Mesothelial cell of epicardium (in vitro differentiated cells): ENCODE results near the gene TGFBR3. TPM values are rescaled to one million over a fixed set of nuclear protein-coding genes. Genes with fewer than 3 reads are reported as not detected.

Experiments used
- DNase-seq, 2 experiments: peaks; one replicate each; pipeline ENCODE4 v3.0.0; 2021; ENCODE audit warnings: low spot score in 2 of 2; ENCODE audit not compliant: unreplicated experiment in 2 of 2
- H3K27ac Mint-ChIP-seq: 2 replicates; pipeline ENCODE4 v1.8.0; 2021; ENCODE audit warnings: mixed read lengths
- H3K27me3 Mint-ChIP-seq: 2 replicates; pipeline ENCODE4 v1.8.0; 2021; ENCODE audit warnings: low read depth, mixed read lengths
- H3K36me3 Mint-ChIP-seq: 2 replicates; pipeline ENCODE4 v1.8.0; 2021; ENCODE audit warnings: mixed read lengths
- H3K4me1 Mint-ChIP-seq: 2 replicates; pipeline ENCODE4 v1.8.0; 2021; ENCODE audit warnings: mixed read lengths
- H3K4me3 Mint-ChIP-seq: 2 replicates; pipeline ENCODE4 v1.8.0; 2021; ENCODE audit warnings: mild to moderate bottlenecking, moderate library complexity, mixed read lengths
- H3K9me3 Mint-ChIP-seq: 2 replicates; pipeline ENCODE4 v1.8.0; 2021; ENCODE audit warnings: mixed read lengths
- CTCF ChIP-seq: fragments of 200-600 bp; sonication (generic); IDR thresholded peaks from one replicate; pipeline ENCODE4 v1.5.0; 2021; ENCODE audit warnings: antibody characterized with exemption; ENCODE audit not compliant: unreplicated experiment
- total RNA-seq: library from RNA; stranded (reverse); gene quantifications from 3 replicates; pipeline ENCODE4 v1.2.1, GENCODE V29; 2021

Gene TGFBR3
- total RNA-seq, 1 donor from 2014 or later: 20.7 TPM

GRCh38 chr1:91874167-91874566 lies 11.8 kb downstream of the TGFBR3 start:
- H3K27ac Mint-ChIP-seq: no peak overlapping the region
- TF ChIP-seq CTCF: no peak

GRCh38 chr1:91872559-91873081 lies 13.3 kb downstream of the TGFBR3 start:
- Mint-ChIP-seq H3K4me3 (no peak overlapping the region), H3K27ac (no peak overlapping the region), H3K9me3 (no peaks in the 10 kb centered on the region), H3K27me3 (peaks cover 36% of the 10 kb centered on the region), H3K4me1 (peaks cover 15% of the 10 kb centered on the region), H3K36me3 (no peaks in the 10 kb centered on the region)
- no peak for DNase-seq
- no peak for TF ChIP-seq CTCF

More at GRCh38 chr1:91874167-91874566, 11.8 kb downstream of the TGFBR3 start:
- Mint-ChIP-seq H3K27me3 (peaks cover 48% of the 10 kb centered on the region), H3K9me3 (no peaks in the 10 kb centered on the region), H3K4me3 (no peak overlapping the region), H3K4me1 (peaks cover 21% of the 10 kb centered on the region), H3K36me3 (no peaks in the 10 kb centered on the region)
- no peak for DNase-seq

- Mint-ChIP-seq H3K4me3 (no peak overlapping the region), H3K27me3 (peaks cover 30% of the 10 kb centered on the region), H3K9me3 (no peaks in the 10 kb centered on the region), H3K4me1 (peaks cover 15% of the 10 kb centered on the region), H3K36me3 (no peaks in the 10 kb centered on the region), H3K27ac (no peak overlapping the region)
- no peak for TF ChIP-seq CTCF
- no peak for DNase-seq
These were observed 14.0 kb downstream of the TGFBR3 start for GRCh38 chr1:91872000-91872399.

GRCh38 chr1:91870322-91870721 lies 15.6 kb downstream of the TGFBR3 start:
- H3K27me3 Mint-ChIP-seq: peaks cover 19% of the 10 kb centered on the region
- no peak overlapping the region for H3K4me3 Mint-ChIP-seq
- DNase-seq: no peak
- H3K9me3 Mint-ChIP-seq: no peaks in the 10 kb centered on the region
- no peaks in the 10 kb centered on the region for H3K36me3 Mint-ChIP-seq
- H3K4me1 Mint-ChIP-seq: peaks cover 19% of the 10 kb centered on the region
- no peak for TF ChIP-seq CTCF
- H3K27ac Mint-ChIP-seq: no peak overlapping the region

GRCh38 chr1:91866425-91866824 lies 19.5 kb downstream of the TGFBR3 start:
- Mint-ChIP-seq H3K36me3 (no peaks in the 10 kb centered on the region), H3K4me3 (no peak overlapping the region), H3K27me3 (peaks cover 5% of the 10 kb centered on the region), H3K27ac (no peak overlapping the region), H3K9me3 (no peaks in the 10 kb centered on the region), H3K4me1 (peaks cover 16% of the 10 kb centered on the region)
- DNase-seq: no peak
- no peak for TF ChIP-seq CTCF
